Jurkat, Clone E6-1 (cell line): ENCODE results near the gene CDC20.
"Not testable (repeated sequence)": the region's sequence is repeated elsewhere in the genome, so short reads cannot be mapped to it uniquely, and the experiment has no call there.

Experiments
- DNase-seq: peaks from one replicate; pipeline ENCODE4 v3.0.0-alpha.2; 2011; ENCODE audit warnings: low read depth, low spot score
- H3K4me3 ChIP-seq: 2 replicates; pipeline ENCODE4 v1.5.1; 2011; ENCODE audit warnings: mild to moderate bottlenecking, low read length, control low read depth, moderate library complexity

Gene CDC20

GRCh38 chr1:43373066-43373940 lies 14.5 kb downstream of the CDC20 start:
- H3K4me3 ChIP-seq: no peak overlapping the region
- DNase-seq: no peak

GRCh38 chr1:43376723-43377235 lies 18.0 kb downstream of the CDC20 start:
- H3K4me3 ChIP-seq: no peak overlapping the region
- DNase-seq: no peak

GRCh38 chr1:43377831-43378230 lies 19.1 kb downstream of the CDC20 start:
- H3K4me3 ChIP-seq: no peak overlapping the region
- DNase-seq: no peak

GRCh38 chr1:43379476-43379875 lies 20.7 kb downstream of the CDC20 start:
- no peak overlapping the region for H3K4me3 ChIP-seq
- no peak for DNase-seq

- H3K4me3 ChIP-seq: no peak overlapping the region
- no peak for DNase-seq
Measured at GRCh38 chr1:43381612-43382011, 22.8 kb downstream of the CDC20 start.

- no peak overlapping the region for H3K4me3 ChIP-seq
- no peak for DNase-seq
Measured at GRCh38 chr1:43382027-43382779, 23.4 kb downstream of the CDC20 start.

GRCh38 chr1:43383449-43383848 lies 24.7 kb downstream of the CDC20 start:
- H3K4me3 ChIP-seq: no peak overlapping the region
- no peak for DNase-seq

GRCh38 chr1:43386676-43387075 lies 27.9 kb downstream of the CDC20 start:
- H3K4me3 ChIP-seq: no peak overlapping the region
- no peak for DNase-seq

- no peak overlapping the region for H3K4me3 ChIP-seq
- DNase-seq: no peak
Measured at GRCh38 chr1:43387976-43388599, 29.3 kb downstream of the CDC20 start.

GRCh38 chr1:43388613-43389012 lies 29.8 kb downstream of the CDC20 start:
- DNase-seq: no peak
- peak overlapping the region; percentile 91 for H3K4me3 ChIP-seq

- DNase-seq: peak; percentile 86
Measured at GRCh38 chr1:43389326-43390313, 30.8 kb downstream of the CDC20 start, which contains the start of the genes MED8 and SZT2. TSS of gene MED8 (minus strand) at chr1:43389800. CDS start at chr1:43389764, 36 bp downstream. TSS of gene SZT2 (plus strand) at chr1:43389899. CDS start at chr1:43389969, 70 bp downstream.

GRCh38 chr1:43392702-43393101 lies 33.9 kb downstream of the CDC20 start:
- DNase-seq: no peak
- H3K4me3 ChIP-seq: no peak overlapping the region

More at GRCh38 chr1:43389326-43390313, 30.8 kb downstream of the CDC20 start, which contains the start of the genes MED8 and SZT2:
- peak within 1 kb of the TSS; percentile 91 for H3K4me3 ChIP-seq

GRCh38 chr1:43395523-43395922 lies 36.7 kb downstream of the CDC20 start:
- no peak overlapping the region for H3K4me3 ChIP-seq
- no peak for DNase-seq

GRCh38 chr1:43396059-43396458 lies 37.3 kb downstream of the CDC20 start:
- H3K4me3 ChIP-seq: no peak overlapping the region
- DNase-seq: no peak

GRCh38 chr1:43398227-43398626 lies 39.4 kb downstream of the CDC20 start:
- no peak overlapping the region for H3K4me3 ChIP-seq
- DNase-seq: no peak

GRCh38 chr1:43400441-43400840 lies 41.7 kb downstream of the CDC20 start:
- H3K4me3 ChIP-seq, DNase-seq: not testable (repeated sequence)

GRCh38 chr1:43402089-43402865 lies 43.5 kb downstream of the CDC20 start:
- H3K4me3 ChIP-seq: no peak overlapping the region
- no peak for DNase-seq

- no peak overlapping the region for H3K4me3 ChIP-seq
- no peak for DNase-seq
Measured at GRCh38 chr1:43404353-43404752, 45.6 kb downstream of the CDC20 start.
